Activated naive CD8-positive, alpha-beta T cell (primary cell): ENCODE measurements around the gene VPS37C.
A peak's percentile ranks its signal among the peaks of the same experiment; 100 is the strongest.
"Not testable (repeated sequence)": the region's sequence is repeated elsewhere in the genome, so short reads cannot be mapped to it uniquely, and the experiment has no call there.

Experiments used
- H3K27ac Mint-ChIP-seq: one replicate; pipeline ENCODE4 v1.8.0; 2021; ENCODE audit warnings: mixed read lengths
- H3K27me3 Mint-ChIP-seq: one replicate; pipeline ENCODE4 v1.8.0; 2021; ENCODE audit warnings: mixed read lengths
- H3K36me3 Mint-ChIP-seq: one replicate; pipeline ENCODE4 v1.8.0; 2021; ENCODE audit warnings: mixed read lengths
- H3K4me1 Mint-ChIP-seq: one replicate; pipeline ENCODE4 v1.8.0; 2021; ENCODE audit warnings: low read depth, mixed read lengths
- H3K4me3 Mint-ChIP-seq: one replicate; pipeline ENCODE4 v1.8.0; 2021; ENCODE audit warnings: mild to moderate bottlenecking, mixed read lengths
- H3K9me3 Mint-ChIP-seq: one replicate; pipeline ENCODE4 v1.8.0; 2021; ENCODE audit warnings: low read depth, mixed read lengths

The VPS37C gene

GRCh38 chr11:61161190-61162091 is at the start of gene VPS37C:
VPS37C (minus strand) TSS chr11:61161426; CDS start chr11:61138829, 22,597 bp downstream.
- peaks cover 60% of the 10 kb centered on the region for H3K4me1 Mint-ChIP-seq
- peak within 1 kb of the TSS; percentile 95 for H3K27ac Mint-ChIP-seq
- H3K27me3 Mint-ChIP-seq, result no peaks in the 10 kb centered on the region
- H3K36me3 Mint-ChIP-seq, result peaks cover 2% of the 10 kb centered on the region
- H3K9me3 Mint-ChIP-seq, result no peaks in the 10 kb centered on the region
- H3K4me3 Mint-ChIP-seq, result peak within 1 kb of the TSS; percentile 91

GRCh38 chr11:61210629-61211028 is 49.4 kb upstream of the VPS37C start:
- H3K27me3 Mint-ChIP-seq, H3K36me3 Mint-ChIP-seq: not testable (repeated sequence)

DNA sequence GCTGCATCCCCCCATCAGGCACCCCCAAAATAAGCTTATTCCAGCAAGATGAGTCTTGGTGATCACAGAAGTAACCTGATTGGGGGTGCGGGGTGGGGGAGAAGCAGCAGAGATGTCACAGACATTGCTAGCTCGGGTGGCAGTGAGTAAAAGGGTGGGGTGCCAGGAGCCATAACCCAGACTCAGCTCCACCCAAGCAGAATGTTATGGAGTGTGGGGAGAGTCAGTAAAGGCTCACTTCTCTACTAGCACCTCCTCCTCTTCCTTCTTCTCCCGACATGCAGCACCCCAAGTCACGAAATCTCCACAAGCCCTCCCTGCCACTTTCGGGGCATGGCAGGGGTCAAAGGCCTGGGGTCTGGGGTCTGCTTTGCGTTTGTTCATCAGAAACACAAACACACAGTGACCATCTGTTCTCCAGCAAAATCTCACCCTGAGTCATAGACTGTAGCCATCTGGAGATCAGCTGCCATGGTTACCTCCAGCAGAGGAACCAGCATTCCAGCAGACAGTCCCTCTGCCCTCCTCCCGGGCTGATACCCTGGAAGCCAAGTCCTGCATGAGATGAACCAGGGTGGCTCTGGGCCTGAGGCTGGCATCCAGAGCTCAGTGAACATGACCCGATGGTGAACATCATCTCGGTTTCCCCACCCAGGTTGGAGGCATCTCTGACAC is 46.5 kb upstream of the VPS37C start:
- not testable (repeated sequence) for H3K36me3 Mint-ChIP-seq, H3K4me1 Mint-ChIP-seq, H3K27ac Mint-ChIP-seq, H3K9me3 Mint-ChIP-seq, H3K4me3 Mint-ChIP-seq, H3K27me3 Mint-ChIP-seq

More at GRCh38 chr11:61210629-61211028, 49.4 kb upstream of the VPS37C start:
- not testable (repeated sequence) for H3K27ac Mint-ChIP-seq, H3K4me1 Mint-ChIP-seq, H3K9me3 Mint-ChIP-seq, H3K4me3 Mint-ChIP-seq

- H3K27ac Mint-ChIP-seq, H3K27me3 Mint-ChIP-seq, H3K4me3 Mint-ChIP-seq, H3K4me1 Mint-ChIP-seq, H3K36me3 Mint-ChIP-seq, H3K9me3 Mint-ChIP-seq: not testable (repeated sequence)
Observed at GRCh38 chr11:61204502-61205059, 43.4 kb upstream of the VPS37C start.

- not testable (repeated sequence) for H3K4me3 Mint-ChIP-seq, H3K27me3 Mint-ChIP-seq, H3K27ac Mint-ChIP-seq, H3K36me3 Mint-ChIP-seq, H3K4me1 Mint-ChIP-seq, H3K9me3 Mint-ChIP-seq
Observed at GRCh38 chr11:61203873-61204272, 42.6 kb upstream of the VPS37C start.

DNA sequence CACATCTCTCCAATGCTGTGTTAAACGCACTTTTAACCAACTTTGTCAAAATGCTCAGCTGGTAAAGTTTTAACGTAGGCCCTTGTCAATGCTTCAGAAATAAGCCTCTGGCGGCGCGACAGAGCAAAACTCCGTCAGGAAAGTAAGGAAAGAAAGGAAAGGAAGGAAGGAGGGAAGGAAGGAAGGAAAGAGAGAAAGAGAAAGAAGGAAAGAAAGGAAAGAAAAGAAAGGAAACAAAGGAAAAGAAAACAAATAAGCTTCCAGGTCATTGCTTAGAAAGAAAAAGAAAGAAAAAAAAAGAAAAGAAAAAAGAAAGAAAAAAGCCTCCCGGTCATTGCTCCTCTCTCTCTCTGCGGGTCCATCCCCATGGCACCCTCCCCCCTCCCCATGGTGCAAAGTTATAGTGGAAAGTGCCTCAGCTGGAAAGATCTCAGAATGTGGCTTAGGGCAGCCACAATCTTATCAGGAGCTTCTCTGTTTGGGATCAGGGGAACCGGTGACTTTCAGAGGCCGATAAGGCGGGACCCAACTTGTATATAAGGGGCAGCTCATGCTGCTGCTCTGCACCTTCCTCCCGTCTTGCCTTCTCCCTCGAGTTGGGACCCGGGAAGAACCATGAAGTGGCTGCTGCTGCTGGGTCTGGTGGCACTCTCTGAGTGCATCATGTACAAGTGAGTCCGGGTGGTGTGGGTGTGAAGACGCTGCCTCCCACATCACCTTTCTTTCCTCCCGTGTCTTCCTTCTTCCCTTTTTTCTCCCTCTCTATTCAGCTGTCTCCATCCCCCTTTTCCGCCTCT is 41.9 kb upstream of the VPS37C start, which contains the start of gene PGA3:
PGA3 (plus strand) TSS at position 566 of the 797 bp plus-strand sequence; CDS start at position 616, 50 bp downstream.
- not testable (repeated sequence) for H3K36me3 Mint-ChIP-seq, H3K4me3 Mint-ChIP-seq, H3K9me3 Mint-ChIP-seq, H3K27me3 Mint-ChIP-seq, H3K27ac Mint-ChIP-seq, H3K4me1 Mint-ChIP-seq

DNA sequence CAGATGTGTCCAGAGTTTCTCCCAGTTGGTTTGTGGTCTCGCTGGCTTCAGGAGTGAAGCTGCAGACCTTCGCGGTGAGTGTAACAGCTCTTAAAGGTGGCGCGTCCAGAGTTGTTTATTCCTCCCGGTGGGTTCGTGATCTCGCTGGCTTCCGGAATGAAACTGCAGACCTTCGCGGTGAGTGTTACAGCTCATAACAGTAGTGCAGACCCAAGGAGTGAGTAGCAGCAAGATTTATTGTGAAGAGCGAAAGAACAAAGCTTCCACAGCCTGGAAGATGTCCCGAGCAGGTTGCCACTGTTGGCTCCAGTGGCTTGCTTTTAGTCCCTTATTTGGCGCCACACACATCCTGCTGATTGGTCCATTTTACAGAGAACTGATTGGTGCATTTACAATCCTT is 40.2 kb upstream of the VPS37C start:
- H3K27me3 Mint-ChIP-seq, result peaks cover 2% of the 10 kb centered on the region
- H3K4me1 Mint-ChIP-seq, result no peaks in the 10 kb centered on the region
- no peaks in the 10 kb centered on the region for H3K9me3 Mint-ChIP-seq
- no peak overlapping the region for H3K27ac Mint-ChIP-seq
- H3K36me3 Mint-ChIP-seq, result no peaks in the 10 kb centered on the region
- no peak overlapping the region for H3K4me3 Mint-ChIP-seq

DNA sequence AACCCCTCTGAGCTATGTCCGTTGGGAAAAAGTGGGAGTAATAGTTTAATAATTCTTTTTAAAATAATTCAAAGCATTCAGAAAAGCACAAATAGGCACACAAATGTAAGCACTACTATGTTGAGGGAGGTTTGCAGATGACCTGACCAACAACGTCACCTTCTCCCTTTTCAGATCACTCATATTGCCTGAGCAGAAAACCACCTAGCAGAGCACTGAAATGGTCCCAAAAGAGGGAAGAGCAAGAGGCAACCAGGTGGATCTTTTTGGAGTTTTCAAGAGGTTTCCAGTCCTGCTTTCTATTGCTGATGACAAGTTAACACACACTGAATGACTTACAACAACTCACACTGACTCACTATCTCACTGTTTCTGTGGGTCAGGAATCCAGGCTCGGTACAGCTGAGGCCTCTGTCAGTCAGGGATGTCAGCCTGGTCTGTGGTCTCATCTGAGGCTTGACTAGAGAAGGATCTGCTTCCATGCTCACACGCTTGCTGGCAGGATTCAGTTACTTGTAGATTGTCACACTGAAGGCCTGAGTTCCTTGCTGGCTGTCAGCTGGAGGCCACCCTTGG is 37.8 kb upstream of the VPS37C start:
- Mint-ChIP-seq H3K4me1 (no peaks in the 10 kb centered on the region), H3K9me3 (no peaks in the 10 kb centered on the region), H3K4me3 (no peak overlapping the region), H3K27me3 (peaks cover 5% of the 10 kb centered on the region), H3K36me3 (no peaks in the 10 kb centered on the region), H3K27ac (no peak overlapping the region)

DNA sequence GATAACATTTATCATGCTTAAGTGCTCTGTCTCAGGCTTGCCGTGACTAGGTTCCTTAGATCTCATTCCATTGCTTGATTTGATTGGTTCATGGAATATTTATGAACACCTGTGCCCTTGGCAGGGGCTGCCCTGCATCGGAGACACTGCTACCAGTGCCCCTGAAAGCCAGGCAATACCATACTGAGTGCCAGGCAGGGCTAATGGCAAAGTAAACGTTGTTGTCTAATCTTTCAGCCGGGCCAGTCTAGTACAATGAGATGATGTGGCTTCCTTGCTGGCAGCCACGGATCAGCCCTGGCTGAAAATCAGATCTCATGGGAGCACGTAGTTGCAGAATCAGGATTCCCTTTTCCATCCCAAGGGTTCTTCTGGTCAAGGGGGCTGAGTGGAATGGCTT is 37.1 kb upstream of the VPS37C start:
- no peaks in the 10 kb centered on the region for H3K4me1 Mint-ChIP-seq
- no peak overlapping the region for H3K4me3 Mint-ChIP-seq
- H3K9me3 Mint-ChIP-seq, result no peaks in the 10 kb centered on the region
- H3K27ac Mint-ChIP-seq, result no peak overlapping the region
- H3K36me3 Mint-ChIP-seq, result no peaks in the 10 kb centered on the region
- peaks cover 5% of the 10 kb centered on the region for H3K27me3 Mint-ChIP-seq

DNA sequence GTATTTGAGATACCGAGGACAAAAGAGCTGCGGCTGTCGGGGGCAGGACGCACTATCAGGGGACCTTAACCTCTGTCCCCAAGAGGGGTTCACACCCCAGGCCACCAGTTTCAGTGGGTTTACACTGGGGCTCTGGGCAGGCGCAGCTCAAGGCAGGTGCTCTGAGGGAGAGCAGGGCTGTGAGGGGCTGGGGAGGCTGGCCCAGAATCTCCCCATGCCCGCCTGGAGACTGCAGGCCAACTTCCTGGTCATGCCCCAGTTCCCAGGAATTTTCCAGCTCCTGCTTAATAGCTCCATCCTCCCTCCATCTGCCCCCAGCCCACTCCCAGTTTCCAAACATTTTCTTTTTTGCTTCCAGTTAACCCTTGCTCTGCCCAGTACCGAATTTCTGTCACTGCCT is 34.5 kb upstream of the VPS37C start:
- no peaks in the 10 kb centered on the region for H3K4me1 Mint-ChIP-seq
- H3K4me3 Mint-ChIP-seq, result no peak overlapping the region
- H3K27me3 Mint-ChIP-seq, result peaks cover 3% of the 10 kb centered on the region
- H3K9me3 Mint-ChIP-seq, result no peaks in the 10 kb centered on the region
- no peak overlapping the region for H3K27ac Mint-ChIP-seq
- H3K36me3 Mint-ChIP-seq, result no peaks in the 10 kb centered on the region

GRCh38 chr11:61194981-61195695 is 33.9 kb upstream of the VPS37C start:
- Mint-ChIP-seq H3K27ac (no peak overlapping the region), H3K27me3 (peaks cover 3% of the 10 kb centered on the region), H3K9me3 (no peaks in the 10 kb centered on the region), H3K36me3 (no peaks in the 10 kb centered on the region), H3K4me1 (no peaks in the 10 kb centered on the region), H3K4me3 (no peak overlapping the region)

GRCh38 chr11:61194169-61194671 is 33.0 kb upstream of the VPS37C start:
- Mint-ChIP-seq H3K27me3 (peaks cover 3% of the 10 kb centered on the region), H3K4me1 (no peaks in the 10 kb centered on the region), H3K36me3 (no peaks in the 10 kb centered on the region), H3K27ac (no peak overlapping the region), H3K9me3 (no peaks in the 10 kb centered on the region), H3K4me3 (no peak overlapping the region)

DNA sequence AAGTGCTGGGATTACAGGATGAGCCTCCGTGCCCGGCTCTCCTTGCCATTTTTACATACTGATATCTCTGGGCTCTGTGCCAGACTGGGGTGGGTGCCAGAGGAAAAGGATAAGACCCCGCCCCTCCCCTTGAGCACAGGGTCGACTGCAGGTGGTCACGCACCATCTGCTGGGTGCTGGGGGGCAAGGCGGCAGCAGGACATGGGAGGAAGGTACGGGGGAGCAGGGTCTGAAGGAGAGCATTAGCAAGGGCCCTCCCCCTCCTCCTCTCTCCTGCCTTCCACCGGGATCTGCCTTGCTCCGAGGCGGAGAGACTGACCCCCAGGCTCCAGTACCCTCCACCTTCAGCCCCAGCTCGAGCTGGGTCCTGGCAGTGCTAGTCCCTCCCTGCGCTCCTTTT is 32.4 kb upstream of the VPS37C start:
- H3K36me3 Mint-ChIP-seq, result no peaks in the 10 kb centered on the region
- peaks cover 3% of the 10 kb centered on the region for H3K27me3 Mint-ChIP-seq
- H3K27ac Mint-ChIP-seq, result no peak overlapping the region
- no peaks in the 10 kb centered on the region for H3K4me1 Mint-ChIP-seq
- H3K9me3 Mint-ChIP-seq, result no peaks in the 10 kb centered on the region
- H3K4me3 Mint-ChIP-seq, result no peak overlapping the region

DNA sequence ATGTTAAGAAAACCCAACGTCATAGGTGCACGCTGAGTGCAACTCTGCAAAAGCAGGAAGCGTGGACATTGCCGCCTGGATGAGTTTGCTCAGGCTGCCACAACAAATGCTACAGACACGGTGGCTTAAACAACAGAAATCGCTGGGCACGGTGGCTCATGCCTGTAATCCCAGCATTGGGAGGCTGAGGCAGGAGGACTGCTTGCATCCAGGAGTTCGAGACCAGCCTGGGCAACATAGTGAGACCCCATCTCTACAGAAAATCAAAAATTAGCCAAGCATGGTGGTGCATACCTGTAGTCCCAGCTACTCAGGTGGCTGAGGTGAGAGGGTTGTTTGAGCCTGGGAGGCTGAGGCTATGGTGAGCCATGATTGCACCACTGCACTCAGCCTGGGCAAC is 28.7 kb upstream of the VPS37C start:
- peaks cover 2% of the 10 kb centered on the region for H3K4me1 Mint-ChIP-seq
- H3K27me3 Mint-ChIP-seq, result no peaks in the 10 kb centered on the region
- no peaks in the 10 kb centered on the region for H3K36me3 Mint-ChIP-seq
- H3K4me3 Mint-ChIP-seq, result no peak overlapping the region
- H3K27ac Mint-ChIP-seq, result no peak overlapping the region
- no peaks in the 10 kb centered on the region for H3K9me3 Mint-ChIP-seq
